ENCODE data around the gene KRT4.

DNA sequence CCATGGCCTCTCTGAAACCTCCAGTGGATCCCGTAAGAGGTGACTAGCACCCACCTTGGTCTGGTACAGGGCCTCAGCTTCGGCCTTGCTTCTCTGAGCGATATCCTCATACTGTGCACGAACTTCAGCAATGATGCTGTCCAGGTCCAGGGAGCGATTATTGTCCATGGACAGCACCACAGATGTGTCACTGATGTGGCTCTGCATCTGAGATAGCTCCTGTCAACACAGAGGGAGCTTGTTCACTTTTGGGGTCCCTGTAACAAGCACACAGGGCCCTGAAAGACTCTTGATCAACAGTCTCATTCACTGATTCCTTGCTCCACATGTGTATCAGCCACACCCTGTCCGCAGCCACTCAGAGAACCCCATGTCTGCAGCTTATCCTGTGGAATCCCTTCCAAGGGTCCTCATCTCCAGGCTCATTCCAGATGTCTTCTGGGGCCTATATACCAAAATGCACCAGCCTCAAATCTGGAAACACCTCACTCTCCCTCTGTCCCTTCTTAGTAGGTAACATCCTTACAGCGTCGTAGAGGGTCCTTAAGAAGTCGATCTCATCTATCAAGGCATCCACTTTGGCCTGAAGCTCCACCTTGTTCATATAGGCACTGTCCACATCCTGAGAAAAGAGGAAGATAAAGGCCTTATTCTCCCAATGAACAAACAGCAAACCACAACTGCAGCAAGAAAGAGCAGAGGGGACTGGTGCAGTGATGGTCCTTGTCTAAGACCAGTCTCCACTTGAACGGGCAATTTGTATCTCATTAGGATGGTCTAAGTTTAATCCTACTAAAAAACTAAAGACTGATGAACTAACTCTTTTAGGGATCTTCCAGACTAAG lies 21.5 kb downstream of the KRT4 start:
- TF ChIP-seq CTCF (IDR thresholded peaks at IDR 0.05): no peak
- no peak for TF ChIP-seq POLR2A (IDR thresholded peaks at IDR 0.05)
